DND-41 (cell line): ENCODE measurements around the gene RABEPK.

Experiments used
- ATAC-seq: fragments of 200-7000 bp; cut with Tn5 transposase; 3 replicates; pipeline ENCODE4 v1.9.1; 2021; ENCODE audit warnings: low read depth; ENCODE audit not compliant: insufficient read depth
- DNase-seq: peaks from one replicate; pipeline ENCODE4 v3.0.0-alpha.2; 2020
- H2AFZ ChIP-seq: 2 replicates; pipeline ENCODE4 v1.6.0; 2012; ENCODE audit warnings: low read depth, low read length
- H3K27ac ChIP-seq: 2 replicates; pipeline ENCODE4 v1.5.1; 2012; ENCODE audit warnings: low read length, inconsistent platforms
- H3K27me3 ChIP-seq: fragments of 200-600 bp; sonication (generic); 2 replicates; pipeline ENCODE4 v1.6.0; 2012; ENCODE audit warnings: low read length, mild to moderate bottlenecking, inconsistent platforms; ENCODE audit not compliant: insufficient read depth, poor library complexity
- H3K36me3 ChIP-seq: 2 replicates; pipeline ENCODE4 v1.5.1; 2012; ENCODE audit warnings: low read length, inconsistent platforms; ENCODE audit not compliant: insufficient read depth
- H3K4me1 ChIP-seq: 2 replicates; pipeline ENCODE4 v1.5.1; 2012; ENCODE audit warnings: mild to moderate bottlenecking, low read length; ENCODE audit not compliant: insufficient read depth
- H3K4me2 ChIP-seq: 2 replicates; pipeline ENCODE4 v1.6.0; 2012; ENCODE audit warnings: mild to moderate bottlenecking, moderate library complexity, low read length, inconsistent platforms; ENCODE audit not compliant: insufficient read depth
- H3K4me3 ChIP-seq, 2 experiments: fragments of 200-600 bp in 1 of 2; shearing (Covaris generic) in 1 of 2; 2 replicates each; pipeline ENCODE4 v1.5.1; 2012 to 2016; ENCODE audit warnings: inconsistent platforms in 2 of 2, low read length in 2 of 2, mild to moderate bottlenecking in 2 of 2, low read depth in 1 of 2, moderate library complexity in 1 of 2
- H3K79me2 ChIP-seq: 2 replicates; pipeline ENCODE4 v1.6.0; 2012; ENCODE audit warnings: low read length, inconsistent platforms; ENCODE audit not compliant: insufficient read depth
- H3K9ac ChIP-seq: 2 replicates; pipeline ENCODE4 v1.6.0; 2012; ENCODE audit warnings: low read depth, mild to moderate bottlenecking, inconsistent platforms, low read length, moderate library complexity
- H3K9me3 ChIP-seq: 2 replicates; pipeline ENCODE4 v1.5.1; 2012; ENCODE audit warnings: low read length, moderate library complexity, mild to moderate bottlenecking, inconsistent platforms; ENCODE audit not compliant: insufficient read depth, severe bottlenecking
- H4K20me1 ChIP-seq: 2 replicates; pipeline ENCODE4 v1.6.0; 2012; ENCODE audit warnings: low read length; ENCODE audit not compliant: insufficient read depth
- CTCF ChIP-seq: IDR thresholded peaks from 2 replicates; pipeline ENCODE4 v1.5.1; 2012; ENCODE audit warnings: borderline replicate concordance, low read length, moderate library complexity, mild to moderate bottlenecking; ENCODE audit not compliant: poor library complexity, severe bottlenecking; ENCODE audit errors: extremely low read depth
- EZH2 ChIP-seq: IDR thresholded peaks from 3 replicates; pipeline ENCODE4 v1.6.1; 2012; ENCODE audit warnings: borderline replicate concordance, low read depth, mild to moderate bottlenecking, moderate library complexity, low read length, inconsistent platforms; ENCODE audit not compliant: severe bottlenecking

RABEPK gene

GRCh38 chr9:125240649-125240999 lies 40.3 kb downstream of the RABEPK start:
- Histone ChIP-seq H3K4me3 (peak overlapping the region; percentile 100), H3K27ac (peak overlapping the region; percentile 94), H3K27me3 (no peaks in the 10 kb centered on the region), H3K36me3 (peaks cover 53% of the 10 kb centered on the region), H3K9ac (peak overlapping the region; percentile 100), H3K4me1 (peaks cover 45% of the 10 kb centered on the region), H2AFZ (peak overlapping the region; percentile 76), H3K9me3 (no peaks in the 10 kb centered on the region), H3K79me2 (peaks cover 64% of the 10 kb centered on the region), H3K4me2 (peak overlapping the region; percentile 97), H4K20me1 (peaks cover 27% of the 10 kb centered on the region)
- DNase-seq = no peak
- peak; percentile 1; the same call in 1 of the 3 replicates for ATAC-seq
- no peak for TF ChIP-seq EZH2
- no peak for TF ChIP-seq CTCF

GRCh38 chr9:125241000-125241862 lies 40.9 kb downstream of the RABEPK start, which contains the start of gene HSPA5:
Gene HSPA5 (minus strand): TSS chr9:125241343. CDS start chr9:125241126, 217 bp downstream.
- ATAC-seq = peak; percentile 93
- Histone ChIP-seq H3K4me2 (peak within 1 kb of the TSS; percentile 97), H3K36me3 (peaks cover 47% of the 10 kb centered on the region), H3K9ac (peak within 1 kb of the TSS; percentile 100), H3K27ac (peak within 1 kb of the TSS; percentile 94), H4K20me1 (peaks cover 24% of the 10 kb centered on the region), H3K27me3 (no peaks in the 10 kb centered on the region), H2AFZ (peak within 1 kb of the TSS; percentile 76), H3K79me2 (peaks cover 58% of the 10 kb centered on the region), H3K9me3 (no peaks in the 10 kb centered on the region), H3K4me3 (peak within 1 kb of the TSS; percentile 100), H3K4me1 (peaks cover 43% of the 10 kb centered on the region)
- peak; percentile 99 for DNase-seq
- no peak for TF ChIP-seq EZH2
- peak; percentile 21 for TF ChIP-seq CTCF

- H3K27ac ChIP-seq = peak overlapping the region; percentile 94
- peak; percentile 8; the same call in 2 of the 3 replicates for ATAC-seq
- H3K9ac ChIP-seq = peak overlapping the region; percentile 79
- H2AFZ ChIP-seq = peak overlapping the region; percentile 66
- H3K4me2 ChIP-seq = peak overlapping the region; percentile 75
- peaks cover 38% of the 10 kb centered on the region for H3K36me3 ChIP-seq
- H3K4me1 ChIP-seq = peaks cover 40% of the 10 kb centered on the region
- TF ChIP-seq CTCF (no peak), EZH2 (no peak)
- no peak for DNase-seq
- peak overlapping the region; percentile 47 to 75 for H3K4me3 ChIP-seq
- no peaks in the 10 kb centered on the region for H3K27me3 ChIP-seq
- peaks cover 24% of the 10 kb centered on the region for H4K20me1 ChIP-seq
- H3K9me3 ChIP-seq = no peaks in the 10 kb centered on the region
- peaks cover 49% of the 10 kb centered on the region for H3K79me2 ChIP-seq
These were observed 41.8 kb downstream of the RABEPK start for GRCh38 chr9:125241863-125242739.
